Activated CD4-positive, alpha-beta T cell treated with anti-CD3 and anti-CD28 coated beads, Interleukin-10, Interleukin-2, amounts not matched to agents 100 ng/mL and 50 ng/mL, durations not matched to agents 16 hours and 8 hours (primary cell): ENCODE data around the gene AFF2.

ENCODE experiments used
- DNase-seq: peaks from one replicate; pipeline ENCODE4 v3.0.0-alpha.2; 2020

AFF2 gene

GRCh38 chrX:148771440-148771839, 271.0 kb downstream of the AFF2 start:
- no peak for DNase-seq

- DNase-seq: no peak
These were observed 273.9 kb downstream of the AFF2 start for GRCh38 chrX:148774276-148774675.

GRCh38 chrX:148784137-148784536, 283.7 kb downstream of the AFF2 start:
- no peak for DNase-seq

GRCh38 chrX:148784856-148785255, 284.4 kb downstream of the AFF2 start:
- DNase-seq: no peak

- DNase-seq: no peak
These were observed 284.8 kb downstream of the AFF2 start for GRCh38 chrX:148785256-148785655.

- DNase-seq: no peak
These were observed 288.0 kb downstream of the AFF2 start for GRCh38 chrX:148788449-148788848.

- no peak for DNase-seq
These were observed 293.9 kb downstream of the AFF2 start for GRCh38 chrX:148794350-148794749.

GRCh38 chrX:148804579-148805355, 304.4 kb downstream of the AFF2 start:
- no peak for DNase-seq

- no peak for DNase-seq
These were observed 305.9 kb downstream of the AFF2 start for GRCh38 chrX:148806145-148806870.

GRCh38 chrX:148808833-148809232, 308.4 kb downstream of the AFF2 start:
- no peak for DNase-seq

- no peak for DNase-seq
These were observed 310.8 kb downstream of the AFF2 start for GRCh38 chrX:148811236-148811635.

GRCh38 chrX:148813422-148813821, 313.0 kb downstream of the AFF2 start:
- no peak for DNase-seq

- no peak for DNase-seq
These were observed 313.6 kb downstream of the AFF2 start for GRCh38 chrX:148813967-148814366.

GRCh38 chrX:148815218-148815961, 315.0 kb downstream of the AFF2 start:
- DNase-seq: no peak

GRCh38 chrX:148823986-148824385, 323.6 kb downstream of the AFF2 start:
- no peak for DNase-seq

GRCh38 chrX:148825696-148826095, 325.3 kb downstream of the AFF2 start:
- no peak for DNase-seq

GRCh38 chrX:148836741-148837140, 336.3 kb downstream of the AFF2 start:
- no peak for DNase-seq

GRCh38 chrX:148850631-148851030, 350.2 kb downstream of the AFF2 start:
- DNase-seq: no peak

- no peak for DNase-seq
These were observed 353.9 kb downstream of the AFF2 start for GRCh38 chrX:148854306-148854705.

- DNase-seq: no peak
These were observed 356.1 kb downstream of the AFF2 start for GRCh38 chrX:148856505-148856904.

GRCh38 chrX:148865277-148866210, 365.1 kb downstream of the AFF2 start:
- no peak for DNase-seq

GRCh38 chrX:148867596-148867995, 367.2 kb downstream of the AFF2 start:
- no peak for DNase-seq
